SK-N-SH treated with all-trans-retinoic acid at 6 μM for 48 hours (cell line): ENCODE data around the gene CEACAM16.

Source experiments
- ATAC-seq: fragments of 200-7000 bp; cut with Tn5 transposase; 3 replicates; pipeline ENCODE4 v1.9.1; 2020; ENCODE audit warnings: mild to moderate bottlenecking, moderate library complexity
- BACH2 ChIP-seq: fragments of 250-450 bp; sonication (Bioruptor Pico); IDR thresholded peaks from 2 replicates; pipeline ENCODE4 v1.9.0; 2021; ENCODE audit warnings: mild to moderate bottlenecking, borderline replicate concordance
- CREB5 ChIP-seq: fragments of 250-450 bp; sonication (Bioruptor Pico); IDR thresholded peaks from 2 replicates; pipeline ENCODE4 v1.5.1; 2020; ENCODE audit warnings: low read depth, mild to moderate bottlenecking, moderate library complexity
- CSRNP3 ChIP-seq: fragments of 250-450 bp; sonication (Bioruptor Pico); IDR thresholded peaks from 2 replicates; pipeline ENCODE4 v1.5.1; 2021; ENCODE audit warnings: mild to moderate bottlenecking, moderate library complexity
- ESRRG ChIP-seq: fragments of 250-450 bp; sonication (Bioruptor Pico); IDR thresholded peaks from 2 replicates; pipeline ENCODE4 v1.6.1; 2021; ENCODE audit warnings: mild to moderate bottlenecking
- GLIS3 ChIP-seq: fragments of 250-450 bp; sonication (Bioruptor Pico); IDR thresholded peaks from 2 replicates; pipeline ENCODE4 v1.5.0; 2020; ENCODE audit warnings: mild to moderate bottlenecking, moderate library complexity
- OSR1 ChIP-seq: fragments of 250-450 bp; sonication (Bioruptor Pico); IDR thresholded peaks from 2 replicates; pipeline ENCODE4 v1.8.0; 2022; ENCODE audit warnings: moderate library complexity, mild to moderate bottlenecking, inconsistent platforms
- PATZ1 ChIP-seq: fragments of 250-450 bp; sonication (Bioruptor Pico); IDR thresholded peaks from 2 replicates; pipeline ENCODE4 v1.8.0; 2020; ENCODE audit warnings: mild to moderate bottlenecking, moderate library complexity, borderline replicate concordance
- POU6F1 ChIP-seq: fragments of 250-450 bp; sonication (Bioruptor Pico); IDR thresholded peaks from 2 replicates; pipeline ENCODE4 v1.8.0; 2021; ENCODE audit warnings: low read depth, mild to moderate bottlenecking, moderate library complexity, borderline replicate concordance
- RARB ChIP-seq: fragments of 250-450 bp; sonication (Bioruptor Pico); IDR thresholded peaks from 2 replicates; pipeline ENCODE4 v1.8.0; 2021; ENCODE audit warnings: mild to moderate bottlenecking, moderate library complexity
- SNAI2 ChIP-seq: fragments of 250-450 bp; sonication (Bioruptor Pico); IDR thresholded peaks from 2 replicates; pipeline ENCODE4 v1.5.0; 2020; ENCODE audit warnings: mild to moderate bottlenecking, moderate library complexity
- TCF4 ChIP-seq: fragments of 250-450 bp; sonication (Bioruptor Pico); IDR thresholded peaks from 2 replicates; pipeline ENCODE4 v1.8.0; 2021; ENCODE audit warnings: mild to moderate bottlenecking, moderate library complexity, borderline replicate concordance
- TOX ChIP-seq: fragments of 250-450 bp; sonication (Bioruptor Pico); IDR thresholded peaks from 2 replicates; pipeline ENCODE4 v1.8.0; 2021; ENCODE audit warnings: mild to moderate bottlenecking, moderate library complexity, borderline replicate concordance
- TSHZ2 ChIP-seq: fragments of 250-450 bp; sonication (Bioruptor Pico); IDR thresholded peaks from 2 replicates; pipeline ENCODE4 v1.5.0; 2020; ENCODE audit warnings: mild to moderate bottlenecking, moderate library complexity
- ZFP3 ChIP-seq: fragments of 250-450 bp; sonication (Bioruptor Pico); IDR thresholded peaks from 2 replicates; pipeline ENCODE4 v1.5.0; 2020; ENCODE audit warnings: mild to moderate bottlenecking, moderate library complexity
- ZFP30 ChIP-seq: fragments of 450-650 bp; formaldehyde crosslinking; IDR thresholded peaks from 2 replicates; pipeline ENCODE4 v1.5.0; 2022; ENCODE audit warnings: mild to moderate bottlenecking, moderate library complexity
- ZNF8 ChIP-seq: fragments of 450-650 bp; formaldehyde crosslinking; IDR thresholded peaks from 2 replicates; pipeline ENCODE4 v1.5.0; 2020; ENCODE audit warnings: mild to moderate bottlenecking, moderate library complexity

The CEACAM16 gene

GRCh38 chr19:44755219-44755618, 56.3 kb downstream of the CEACAM16 start (continued):
- no peak for TF ChIP-seq CREB5 (CRISPR knock-in tag)
- TF ChIP-seq GLIS3: no peak
- TF ChIP-seq TSHZ2 (CRISPR knock-in tag): no peak

- no peak for TF ChIP-seq POU6F1 (CRISPR knock-in tag)
- no peak for TF ChIP-seq TCF4 (CRISPR knock-in tag)
- ATAC-seq: no peak
These were observed 57.2 kb downstream of the CEACAM16 start for GRCh38 chr19:44756089-44756562.

- no peak for TF ChIP-seq RARB (CRISPR knock-in tag)
- no peak for TF ChIP-seq ZFP3 (CRISPR knock-in tag)
- TF ChIP-seq BACH2 (CRISPR knock-in tag): no peak
- no peak for ATAC-seq
These were observed 58.2 kb downstream of the CEACAM16 start for GRCh38 chr19:44757057-44757734.

GRCh38 chr19:44757735-44758505, 59.0 kb downstream of the CEACAM16 start:
- no peak for TF ChIP-seq TOX (CRISPR knock-in tag)
- TF ChIP-seq CREB5 (CRISPR knock-in tag): no peak
- no peak for TF ChIP-seq POU6F1 (CRISPR knock-in tag)
- no peak for TF ChIP-seq ESRRG (CRISPR knock-in tag)
- TF ChIP-seq GLIS3: no peak
- no peak for TF ChIP-seq OSR1
- TF ChIP-seq BACH2 (CRISPR knock-in tag): no peak
- no peak for TF ChIP-seq TSHZ2 (CRISPR knock-in tag)
- TF ChIP-seq ZNF8 (CRISPR knock-in tag): no peak
- no peak for TF ChIP-seq CSRNP3 (CRISPR knock-in tag)
- TF ChIP-seq RARB (CRISPR knock-in tag): no peak
- no peak for TF ChIP-seq PATZ1 (CRISPR knock-in tag)
- TF ChIP-seq SNAI2 (CRISPR knock-in tag): no peak
- no peak for TF ChIP-seq ZFP30
- no peak for ATAC-seq
